H7 (cell line): Measurements from ENCODE around the gene IRGQ. TPM values are rescaled to one million over a fixed set of nuclear protein-coding genes. Genes with fewer than 3 reads are reported as not detected.
A peak's percentile ranks its signal among the peaks of the same experiment; 100 is the strongest.
"Not testable (repeated sequence)": the region's sequence is repeated elsewhere in the genome, so short reads cannot be mapped to it uniquely, and the experiment has no call there.

Experiments used
- DNase-seq: peaks from one replicate; pipeline ENCODE4 v3.0.0; 2012
- H3K27me3 ChIP-seq: 2 replicates; pipeline ENCODE4 v1.6.0; 2011; ENCODE audit warnings: mild to moderate bottlenecking, low read length; ENCODE audit not compliant: control insufficient read depth, insufficient read depth
- H3K36me3 ChIP-seq: replicated peaks from 2 replicates; pipeline ENCODE4 v1.5.1; 2011; ENCODE audit warnings: low read length; ENCODE audit not compliant: control insufficient read depth, insufficient read depth
- H3K4me3 ChIP-seq: 2 replicates; pipeline ENCODE4 v1.5.1; 2011; ENCODE audit warnings: low read depth, mild to moderate bottlenecking, control low read depth, low read length, moderate library complexity; ENCODE audit not compliant: insufficient read depth
- total RNA-seq: library from RNA; depleted of rRNA; stranded (reverse); fragments of >200 nt; shearing (Covaris generic); gene quantifications from 2 replicates; pipeline ENCODE4 v1.2.3, GENCODE V29; 2014

The IRGQ gene
- total RNA-seq, 1 experiment from 2014 or later = 16.5 TPM

DNA sequence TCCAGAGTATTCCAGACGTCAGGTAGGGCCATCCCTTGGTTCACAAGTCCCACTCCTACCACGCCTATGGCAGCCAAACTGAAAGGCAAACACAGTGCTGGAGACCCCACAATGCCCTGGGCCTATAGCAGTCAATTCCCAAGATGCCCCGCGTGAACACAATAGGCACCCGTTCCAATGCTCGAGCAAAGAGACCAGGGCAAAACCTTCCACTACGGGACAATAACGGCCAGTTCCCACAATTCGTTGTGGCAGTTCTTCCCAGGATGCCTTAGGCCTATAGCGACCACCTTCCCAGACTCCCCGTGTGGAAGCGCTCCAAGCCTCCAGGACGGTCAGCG lies 23.0 kb upstream of the IRGQ start:
- 0 out of 2 replicates have a peak, but pooled peaks cover 1% of the 10 kb centered on the region for H3K36me3 ChIP-seq
- peak overlapping the region; percentile 73 for H3K4me3 ChIP-seq
- DNase-seq = no peak
- H3K27me3 ChIP-seq = no peaks in the 10 kb centered on the region

DNA sequence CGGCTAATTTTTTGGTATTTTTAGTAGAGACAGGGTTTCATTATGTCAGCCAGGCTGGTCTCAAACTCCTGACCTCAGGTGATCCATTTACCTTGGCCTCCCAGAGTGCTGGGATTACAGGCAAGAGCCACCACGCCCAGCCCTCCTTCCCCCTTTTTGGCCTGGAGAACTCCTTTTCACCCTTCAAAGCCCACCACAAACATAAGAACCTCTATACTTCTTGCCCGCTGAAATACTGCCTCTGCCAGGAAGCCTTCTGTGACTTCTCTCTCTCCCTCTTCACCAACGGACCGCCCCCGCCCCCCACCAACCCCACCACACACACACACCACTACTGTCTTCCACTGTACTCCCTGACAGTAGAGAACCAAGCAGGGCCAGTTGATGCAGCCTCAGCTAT lies 21.0 kb upstream of the IRGQ start:
- no peaks in the 10 kb centered on the region for H3K27me3 ChIP-seq
- no peak for DNase-seq
- no peak overlapping the region for H3K4me3 ChIP-seq
- no peaks in the 10 kb centered on the region; the same call in 1 of the 2 replicates for H3K36me3 ChIP-seq

DNA sequence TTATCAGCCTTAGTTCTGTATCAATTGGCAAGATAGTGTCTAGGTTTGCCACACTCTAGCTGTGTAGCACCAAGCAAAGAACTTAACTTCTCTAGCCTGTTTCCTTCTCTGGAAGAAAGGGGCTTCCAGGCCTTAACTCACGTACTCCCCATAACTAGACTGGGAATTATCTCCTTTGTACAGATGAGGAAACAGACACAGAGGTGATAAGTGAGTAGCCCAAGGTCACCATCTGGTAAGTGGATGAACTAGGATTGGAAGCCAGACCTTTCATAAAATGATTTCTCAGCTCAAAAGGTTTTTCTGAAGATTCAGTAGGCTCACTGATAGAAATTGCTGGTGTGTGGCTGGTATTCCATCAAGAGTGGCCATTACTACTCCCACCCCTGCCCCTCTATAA lies 20.4 kb upstream of the IRGQ start:
- DNase-seq = no peak
- H3K4me3 ChIP-seq = no peak overlapping the region
- H3K36me3 ChIP-seq = no peaks in the 10 kb centered on the region; the same call in 1 of the 2 replicates
- H3K27me3 ChIP-seq = no peaks in the 10 kb centered on the region

DNA sequence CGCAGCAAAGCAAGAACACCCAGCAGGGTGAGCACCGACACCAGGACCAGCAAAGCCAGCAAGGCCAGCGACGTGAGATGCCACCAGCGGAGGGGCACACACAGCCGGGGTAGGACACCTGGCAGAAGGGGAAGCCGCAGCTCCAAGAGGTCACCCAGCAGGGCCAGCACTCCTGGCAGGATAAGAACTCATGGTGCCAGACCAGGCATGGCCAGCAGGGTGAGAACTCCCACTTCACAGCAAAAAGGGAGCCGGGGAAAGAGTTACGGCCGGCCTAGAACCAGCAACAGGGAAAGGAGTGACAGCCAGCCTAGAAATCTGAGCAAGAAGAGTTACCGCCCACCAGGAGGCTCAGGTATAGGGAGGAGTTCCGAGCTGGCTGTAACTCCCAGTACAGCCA lies 16.4 kb upstream of the IRGQ start:
- DNase-seq = no peak
- H3K36me3 ChIP-seq = no peaks in the 10 kb centered on the region; the same call in 1 of the 2 replicates
- no peak overlapping the region for H3K4me3 ChIP-seq
- H3K27me3 ChIP-seq = no peaks in the 10 kb centered on the region

DNA sequence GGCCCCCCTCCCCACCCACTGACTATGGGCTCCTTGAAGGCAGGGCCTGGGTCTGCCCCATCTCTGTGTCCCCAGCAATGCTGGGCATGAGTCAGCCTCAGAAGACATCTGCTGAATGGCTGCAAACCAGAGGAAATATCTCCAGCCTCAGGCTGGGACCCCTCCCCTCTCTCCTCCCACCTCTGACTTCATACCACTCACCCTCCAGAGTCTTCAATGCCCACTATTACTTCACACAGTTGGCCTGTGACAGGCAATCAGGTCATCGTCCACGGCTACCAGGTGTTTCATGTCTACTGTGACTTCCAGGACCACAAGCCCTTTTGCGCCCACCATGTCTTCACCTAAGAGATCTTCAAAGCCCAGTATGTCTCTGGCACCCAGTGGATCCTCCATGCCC lies 15.9 kb upstream of the IRGQ start, which contains the start of gene SRRM5:
TSS of gene SRRM5 (plus strand) at position 301 of the 400 bp plus-strand sequence. CDS start at position 335, 34 bp downstream.
- Histone ChIP-seq H3K36me3 (no peaks in the 10 kb centered on the region; the same call in 1 of the 2 replicates), H3K4me3 (no peak within 1 kb of the TSS), H3K27me3 (no peaks in the 10 kb centered on the region)
- DNase-seq = no peak

DNA sequence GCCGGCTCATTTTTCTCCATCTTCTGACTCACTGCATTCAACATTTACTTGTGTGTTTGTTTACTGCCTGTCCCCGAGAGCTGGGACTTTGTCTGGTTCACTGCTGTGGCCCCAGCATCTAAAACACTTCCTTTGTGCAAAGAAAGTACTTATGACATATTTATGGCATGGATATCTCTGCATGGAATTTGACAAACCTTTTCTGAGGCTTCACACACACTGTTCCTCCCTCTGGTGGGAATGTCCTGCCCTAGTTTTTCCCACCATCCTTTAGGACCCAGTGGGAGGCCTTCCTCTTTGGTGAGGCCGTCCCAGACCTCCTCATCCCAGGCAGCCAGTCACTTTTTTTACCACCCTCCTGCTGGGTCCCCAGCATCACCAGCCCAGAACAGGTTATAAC lies 14.6 kb upstream of the IRGQ start:
- no peak overlapping the region for H3K4me3 ChIP-seq
- no peaks in the 10 kb centered on the region for H3K27me3 ChIP-seq
- H3K36me3 ChIP-seq = no peaks in the 10 kb centered on the region; the same call in 1 of the 2 replicates
- DNase-seq = no peak

DNA sequence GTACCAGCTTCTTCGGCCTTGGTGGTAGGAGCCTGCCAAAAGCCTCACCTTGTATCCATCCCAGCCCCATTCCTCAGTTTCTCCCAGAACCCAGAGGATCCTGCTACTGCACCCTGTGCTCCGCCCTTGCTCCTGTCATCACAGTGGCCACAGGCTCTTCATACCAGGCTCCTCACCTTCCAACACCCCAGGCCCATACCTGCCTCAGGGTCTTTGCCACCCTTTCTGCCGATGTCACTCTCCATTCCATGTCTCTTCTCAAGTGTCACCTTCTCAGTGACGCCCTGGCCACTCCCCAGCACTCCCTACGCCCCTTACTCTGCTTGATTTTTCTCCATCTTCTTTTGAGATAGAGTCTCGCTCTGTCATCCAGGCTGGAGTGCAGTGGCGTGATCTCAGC lies 13.9 kb upstream of the IRGQ start:
- Histone ChIP-seq H3K27me3 (no peaks in the 10 kb centered on the region), H3K36me3 (no peaks in the 10 kb centered on the region; the same call in 1 of the 2 replicates), H3K4me3 (no peak overlapping the region)
- DNase-seq = no peak

DNA sequence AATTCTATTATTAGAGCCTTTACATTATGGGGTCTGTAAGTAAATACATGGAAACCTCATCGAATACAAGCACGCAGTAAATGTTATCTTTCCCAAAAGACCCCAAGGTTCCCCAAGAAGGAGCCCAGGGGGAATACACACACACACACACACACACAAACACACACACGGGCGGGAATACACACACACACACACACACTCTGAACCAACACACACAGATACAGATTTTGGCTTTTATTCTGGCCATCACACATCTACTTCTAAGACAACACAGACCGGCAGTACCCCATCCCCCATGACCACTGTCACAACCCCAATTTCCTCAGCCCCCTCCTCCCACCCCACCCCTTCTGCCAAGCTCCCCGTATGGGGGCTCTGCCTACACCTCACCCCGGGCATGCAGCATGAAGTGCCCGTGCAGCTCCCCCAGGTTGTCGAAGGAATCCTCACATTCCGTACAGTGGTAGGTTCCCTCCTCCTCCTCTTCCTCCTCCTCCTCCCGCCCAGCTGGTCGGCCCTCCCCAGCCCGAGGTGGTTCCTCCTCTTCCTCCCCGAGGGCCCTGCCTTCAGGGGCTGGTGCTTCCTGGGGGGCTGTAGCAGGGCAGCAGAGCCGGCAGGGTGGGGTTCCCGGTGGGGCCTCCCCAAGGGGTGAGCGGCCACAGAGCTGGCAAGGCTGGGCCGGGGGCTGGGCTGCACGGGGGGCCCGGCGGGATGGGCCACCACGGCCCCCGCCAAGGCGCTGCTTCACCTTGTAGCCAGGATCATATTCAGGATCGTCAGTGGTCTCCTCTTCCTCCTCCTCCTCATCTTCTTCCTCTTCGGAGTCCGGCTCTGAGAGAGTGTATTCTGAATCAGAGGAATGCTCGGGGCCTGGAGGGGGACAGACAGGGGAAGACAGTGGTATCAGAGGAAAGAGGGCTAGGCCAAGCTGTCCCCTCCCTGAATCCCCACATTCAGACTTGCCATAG lies 11.6 kb upstream of the IRGQ start:
- no peak overlapping the region for H3K4me3 ChIP-seq
- no peak for DNase-seq
- no peaks in the 10 kb centered on the region for H3K27me3 ChIP-seq
- H3K36me3 ChIP-seq = no peaks in the 10 kb centered on the region

DNA sequence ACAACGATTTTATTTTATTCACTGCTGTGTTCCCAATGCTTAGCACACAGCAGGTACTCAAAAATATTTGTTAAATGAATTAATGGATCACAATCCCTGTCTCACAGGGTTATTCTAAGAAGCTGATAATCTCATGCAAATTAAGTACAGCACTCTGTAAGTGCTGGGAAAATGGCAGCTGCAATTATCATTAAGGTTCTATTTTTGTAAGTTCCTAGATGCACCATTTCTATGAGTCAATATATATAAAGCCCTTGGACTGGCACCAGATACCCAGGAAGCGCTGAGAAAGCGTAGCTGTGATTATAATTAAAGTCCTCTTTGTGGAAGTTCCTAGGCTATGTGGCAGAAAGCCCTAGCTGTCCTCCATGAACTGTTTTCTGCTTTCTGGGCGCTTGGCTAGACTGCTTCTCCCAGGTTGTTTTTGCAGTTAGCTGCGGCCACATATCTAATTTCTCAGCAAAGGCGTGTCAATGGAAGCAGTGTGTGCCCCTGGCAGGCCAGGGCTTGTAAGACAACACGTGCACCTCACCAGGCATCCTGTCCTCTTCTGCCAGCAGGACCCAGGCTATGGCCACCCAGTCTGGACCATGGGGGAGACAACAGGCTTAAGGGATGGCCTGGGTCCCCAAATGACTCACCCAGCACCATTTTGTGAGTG lies 10.8 kb upstream of the IRGQ start:
- no peak overlapping the region for H3K4me3 ChIP-seq
- no peaks in the 10 kb centered on the region for H3K36me3 ChIP-seq
- no peak for DNase-seq
- no peaks in the 10 kb centered on the region for H3K27me3 ChIP-seq

DNA sequence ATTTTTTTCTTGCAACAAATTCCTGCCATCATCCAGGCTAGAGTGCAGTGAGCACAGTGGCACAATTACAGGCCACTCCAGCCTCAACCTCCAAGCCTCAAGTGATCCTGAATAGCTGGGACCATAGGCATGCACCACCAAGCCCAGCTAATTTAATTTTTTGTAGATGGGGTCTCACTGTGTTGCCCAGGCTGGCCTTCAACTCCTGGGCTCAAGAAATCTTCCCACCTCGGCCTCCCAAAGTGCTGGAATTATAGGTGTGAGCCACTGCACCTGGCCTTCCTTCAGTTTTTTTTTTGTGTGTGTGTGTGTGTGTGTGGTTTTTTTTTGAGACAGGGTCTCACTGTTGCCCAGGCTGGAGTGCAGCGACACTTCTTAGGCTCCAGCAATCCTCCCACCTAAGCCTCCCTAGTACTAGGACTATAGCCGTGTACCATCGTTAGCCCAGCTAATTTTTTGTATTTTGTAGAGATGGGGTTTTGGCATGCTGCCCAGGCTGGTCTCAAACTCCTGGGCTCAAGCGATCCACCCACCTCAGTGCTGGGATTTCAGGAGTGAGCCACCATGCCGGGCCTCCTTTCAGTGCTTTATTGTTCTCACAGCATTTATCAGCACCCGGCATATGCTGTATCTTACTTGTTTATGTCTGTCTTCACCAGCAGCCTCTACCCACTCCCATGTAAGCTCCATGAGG lies 10.1 kb upstream of the IRGQ start:
- H3K4me3 ChIP-seq = no peak overlapping the region
- DNase-seq = no peak
- H3K36me3 ChIP-seq = no peaks in the 10 kb centered on the region
- H3K27me3 ChIP-seq = no peaks in the 10 kb centered on the region

DNA sequence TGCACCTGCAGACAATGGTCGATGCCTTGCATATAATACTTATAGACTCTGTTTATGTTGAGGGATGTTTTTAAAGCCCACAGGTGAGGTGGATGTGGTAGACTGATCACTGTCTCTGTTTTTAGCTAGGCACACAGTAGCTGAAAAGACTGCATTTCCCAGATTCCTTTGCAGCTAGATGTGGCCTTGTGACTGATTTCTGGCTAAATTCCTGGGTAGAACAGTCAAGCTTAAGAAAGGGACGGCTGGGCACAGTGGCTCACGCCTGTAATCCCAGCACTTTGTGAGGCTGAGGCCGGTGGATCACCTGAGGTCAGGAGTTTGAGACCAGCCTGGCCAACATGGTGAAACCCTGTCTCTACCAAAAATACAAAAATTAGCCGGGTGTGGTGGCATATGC lies 4.4 kb upstream of the IRGQ start:
- DNase-seq, H3K27me3 ChIP-seq: not testable (repeated sequence)

DNA sequence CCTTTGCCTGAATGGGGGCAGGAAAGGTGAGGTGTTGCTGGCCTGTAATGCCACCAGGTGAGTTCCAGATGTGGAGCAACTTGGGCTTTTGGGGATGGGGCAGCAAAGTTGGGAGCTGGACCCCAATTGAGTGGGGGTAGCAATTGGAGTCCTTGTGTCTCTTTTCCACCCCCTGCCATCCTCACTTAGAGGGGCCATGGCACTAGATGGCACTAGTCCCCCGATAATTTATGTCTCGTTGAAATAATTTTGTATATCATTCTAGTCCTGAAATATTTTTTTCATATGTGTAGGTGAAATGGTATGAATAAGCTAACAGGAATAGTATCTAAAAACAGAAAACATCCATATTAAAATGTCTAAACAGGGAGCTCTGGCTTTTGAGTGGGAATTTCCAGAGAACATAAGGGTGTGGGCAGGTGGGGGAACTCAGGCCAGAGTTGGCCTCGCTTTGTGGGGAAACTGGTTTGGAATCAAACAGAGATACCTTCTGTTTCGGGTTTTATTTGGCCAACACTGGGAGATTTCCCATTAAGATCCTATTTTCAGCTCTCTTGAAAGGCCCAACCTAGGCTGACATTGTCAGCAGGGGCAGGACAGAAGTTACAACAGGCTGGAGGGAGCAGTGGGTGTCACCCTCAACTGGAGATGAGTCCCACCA lies 3.8 kb upstream of the IRGQ start:
- Histone ChIP-seq H3K4me3 (no peak overlapping the region), H3K27me3 (no peaks in the 10 kb centered on the region), H3K36me3 (peaks cover 5% of the 10 kb centered on the region)
- DNase-seq = no peak

More for the DNA sequence above, 4.4 kb upstream of the IRGQ start:
- not testable (repeated sequence) for H3K4me3 ChIP-seq, H3K36me3 ChIP-seq

DNA sequence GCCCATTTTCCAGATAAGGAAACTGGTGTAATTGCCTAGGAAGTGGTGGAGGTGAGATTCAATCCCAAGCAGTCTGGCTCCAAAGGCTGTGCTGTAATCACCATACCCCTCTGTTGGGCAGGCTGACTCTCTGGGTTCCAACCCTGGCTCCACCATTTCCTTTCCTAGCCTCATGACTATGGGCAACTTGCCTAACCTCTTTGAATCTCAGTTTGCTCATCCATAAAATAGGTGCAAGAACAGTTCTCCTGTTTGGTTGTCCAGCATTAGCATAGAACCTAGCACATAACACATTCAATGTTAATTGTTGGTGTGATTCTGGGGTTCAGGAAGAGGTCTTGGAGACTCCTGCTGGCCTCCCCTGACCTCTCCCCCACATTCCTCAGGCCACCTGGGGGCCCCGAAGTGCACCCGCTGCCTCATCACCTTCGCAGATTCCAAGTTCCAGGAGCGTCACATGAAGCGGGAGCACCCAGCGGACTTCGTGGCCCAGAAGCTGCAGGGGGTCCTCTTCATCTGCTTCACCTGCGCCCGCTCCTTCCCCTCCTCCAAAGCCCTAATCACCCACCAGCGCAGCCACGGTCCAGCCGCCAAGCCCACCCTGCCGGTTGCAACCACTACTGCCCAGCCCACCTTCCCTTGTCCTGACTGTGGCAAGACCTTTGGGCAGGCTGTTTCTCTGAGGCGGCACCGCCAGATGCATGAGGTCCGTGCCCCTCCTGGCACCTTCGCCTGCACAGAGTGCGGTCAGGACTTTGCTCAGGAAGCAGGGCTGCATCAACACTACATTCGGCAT lies 2.7 kb upstream of the IRGQ start:
- Histone ChIP-seq H3K36me3 (peaks cover 9% of the 10 kb centered on the region), H3K4me3 (no peak overlapping the region), H3K27me3 (no peaks in the 10 kb centered on the region)
- no peak for DNase-seq
